GM19372 (cell line): ENCODE measurements around the gene ZNF536.
"Not testable (repeated sequence)": the region's sequence is repeated elsewhere in the genome, so short reads cannot be mapped to it uniquely, and the experiment has no call there.

ENCODE experiments used
- ATAC-seq: cut with Tn5 transposase; IDR thresholded peaks from one replicate; pipeline ENCODE4 v1.9.1; 2021; ENCODE audit warnings: mild to moderate bottlenecking, low read depth, moderate library complexity; ENCODE audit not compliant: unreplicated experiment

ZNF536 gene

GRCh38 chr19:30469774-30470173, 97.6 kb downstream of the ZNF536 start:
- ATAC-seq = no peak

GRCh38 chr19:30471441-30471840, 99.3 kb downstream of the ZNF536 start:
- ATAC-seq = no peak

- no peak for ATAC-seq
Measured at GRCh38 chr19:30473334-30473867, 101.2 kb downstream of the ZNF536 start.

- no peak for ATAC-seq
Measured at GRCh38 chr19:30476997-30477396, 104.8 kb downstream of the ZNF536 start.

GRCh38 chr19:30479231-30479630, 107.0 kb downstream of the ZNF536 start:
- ATAC-seq = no peak

GRCh38 chr19:30480097-30480496, 107.9 kb downstream of the ZNF536 start:
- no peak for ATAC-seq

- ATAC-seq = no peak
Measured at GRCh38 chr19:30481063-30481462, 108.9 kb downstream of the ZNF536 start.

- ATAC-seq = no peak
Measured at GRCh38 chr19:30481823-30482222, 109.6 kb downstream of the ZNF536 start.

GRCh38 chr19:30482956-30483355, 110.8 kb downstream of the ZNF536 start:
- ATAC-seq = no peak

GRCh38 chr19:30486250-30486649, 114.1 kb downstream of the ZNF536 start:
- ATAC-seq = not testable (repeated sequence)

GRCh38 chr19:30487178-30487577, 115.0 kb downstream of the ZNF536 start:
- no peak for ATAC-seq

- ATAC-seq = no peak
Measured at GRCh38 chr19:30488191-30488590, 116.0 kb downstream of the ZNF536 start.

GRCh38 chr19:30490760-30491159, 118.6 kb downstream of the ZNF536 start:
- no peak for ATAC-seq

- no peak for ATAC-seq
Measured at GRCh38 chr19:30492586-30493270, 120.5 kb downstream of the ZNF536 start.

- ATAC-seq = no peak
Measured at GRCh38 chr19:30497034-30497433, 124.8 kb downstream of the ZNF536 start.

GRCh38 chr19:30498085-30498484, 125.9 kb downstream of the ZNF536 start:
- not testable (repeated sequence) for ATAC-seq

- ATAC-seq = no peak
Measured at GRCh38 chr19:30498707-30499106, 126.5 kb downstream of the ZNF536 start.

GRCh38 chr19:30504272-30504671, 132.1 kb downstream of the ZNF536 start:
- no peak for ATAC-seq

- no peak for ATAC-seq
Measured at GRCh38 chr19:30512176-30513081, 140.2 kb downstream of the ZNF536 start.

- no peak for ATAC-seq
Measured at GRCh38 chr19:30513082-30513411, 140.9 kb downstream of the ZNF536 start.

GRCh38 chr19:30516111-30516510, 143.9 kb downstream of the ZNF536 start:
- ATAC-seq = no peak

- ATAC-seq = no peak
Measured at GRCh38 chr19:30516531-30516930, 144.3 kb downstream of the ZNF536 start.
